ENCODE results near the gene PLCB1.

- TF ChIP-seq SIN3A (IDR thresholded peaks at IDR 0.05; ENCODE audit: borderline replicate concordance, insufficient read depth, low read length) (no peak), POLR2AphosphoS5 (IDR thresholded peaks at IDR 0.05; ENCODE audit: low read depth, low read length) (no peak), REST (IDR thresholded peaks at IDR 0.05; ENCODE audit: insufficient read depth in 1 of 2, low read depth in 2 of 2, low read length in 2 of 2) (no peak), TAF1 (IDR thresholded peaks at IDR 0.05; ENCODE audit: borderline replicate concordance, insufficient read depth, low read length) (no peak), FOXP2 (optimal IDR thresholded peaks at IDR 0.05; ENCODE audit: borderline replicate concordance, extremely low read depth, extremely low read length, insufficient read depth) (no peak)
Observed at GRCh38 chr20:8877294-8877693, 745.2 kb downstream of the PLCB1 start.
